ENCODE results near the gene DOCK7.

Gene DOCK7

DNA sequence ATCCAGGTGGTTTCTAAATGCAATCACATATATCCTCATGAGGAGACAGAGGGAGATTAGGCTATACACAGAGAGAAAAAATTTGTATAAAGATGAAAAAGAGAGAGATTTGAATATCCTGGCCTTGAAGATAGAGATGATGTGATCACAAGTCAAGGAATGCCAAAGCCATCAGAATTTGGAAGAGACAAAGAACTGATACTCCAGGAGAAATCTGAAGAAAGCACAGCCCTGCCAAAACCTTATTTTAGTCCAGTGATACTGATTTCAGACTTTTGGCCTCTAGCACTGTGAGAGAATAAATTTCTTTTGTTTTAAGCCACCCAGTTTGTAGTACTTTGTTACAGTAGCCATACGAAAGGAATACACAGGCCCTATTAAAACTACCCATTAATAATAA, 33.4 kb downstream of the DOCK7 start:
- Histone ChIP-seq H3K27me3 (ENCODE audit: insufficient read depth, low read length, poor library complexity, severe bottlenecking) (no peaks in the 10 kb centered on the region), H2AFZ (ENCODE audit: low read length) (no peak overlapping the region), H3K9ac (ENCODE audit: low read depth, low read length, poor library complexity, severe bottlenecking) (no peak overlapping the region), H3K36me3 (ENCODE audit: insufficient read depth, low read length) (peaks cover 18% of the 10 kb centered on the region; the same call in 1 of the 2 replicates), H3K79me2 (ENCODE audit: insufficient read depth, low read length) (peaks cover 20% of the 10 kb centered on the region; the same call in 1 of the 2 replicates), H3K4me3 (ENCODE audit: low read length, poor library complexity, severe bottlenecking) (no peak overlapping the region), H3K9me3 (ENCODE audit: insufficient read depth, low read depth, low read length) (no peaks in the 10 kb centered on the region), H3K4me2 (ENCODE audit: low read depth, low read length, poor library complexity, severe bottlenecking) (no peak overlapping the region), H3K9me2 (replicated peaks; ENCODE audit: low read depth, low read length) (no peaks in the 10 kb centered on the region), H3F3A (ENCODE audit: low read depth) (no peaks in the 10 kb centered on the region), H3K4me1 (ENCODE audit: insufficient read depth, low read length, poor library complexity, severe bottlenecking) (no peaks in the 10 kb centered on the region), H4K20me1 (ENCODE audit: insufficient read depth, low read length, poor library complexity, severe bottlenecking) (no peaks in the 10 kb centered on the region)
- TF ChIP-seq, protein P1, sequence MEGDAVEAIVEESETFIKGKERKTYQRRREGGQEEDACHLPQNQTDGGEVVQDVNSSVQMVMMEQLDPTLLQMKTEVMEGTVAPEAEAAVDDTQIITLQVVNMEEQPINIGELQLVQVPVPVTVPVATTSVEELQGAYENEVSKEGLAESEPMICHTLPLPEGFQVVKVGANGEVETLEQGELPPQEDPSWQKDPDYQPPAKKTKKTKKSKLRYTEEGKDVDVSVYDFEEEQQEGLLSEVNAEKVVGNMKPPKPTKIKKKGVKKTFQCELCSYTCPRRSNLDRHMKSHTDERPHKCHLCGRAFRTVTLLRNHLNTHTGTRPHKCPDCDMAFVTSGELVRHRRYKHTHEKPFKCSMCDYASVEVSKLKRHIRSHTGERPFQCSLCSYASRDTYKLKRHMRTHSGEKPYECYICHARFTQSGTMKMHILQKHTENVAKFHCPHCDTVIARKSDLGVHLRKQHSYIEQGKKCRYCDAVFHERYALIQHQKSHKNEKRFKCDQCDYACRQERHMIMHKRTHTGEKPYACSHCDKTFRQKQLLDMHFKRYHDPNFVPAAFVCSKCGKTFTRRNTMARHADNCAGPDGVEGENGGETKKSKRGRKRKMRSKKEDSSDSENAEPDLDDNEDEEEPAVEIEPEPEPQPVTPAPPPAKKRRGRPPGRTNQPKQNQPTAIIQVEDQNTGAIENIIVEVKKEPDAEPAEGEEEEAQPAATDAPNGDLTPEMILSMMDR (conservative IDR thresholded peaks at IDR 0.05; ENCODE audit: low read length): no peak
- TF ChIP-seq EZH2phosphoT487 (IDR thresholded peaks at IDR 0.05; ENCODE audit: borderline replicate concordance): no peak

DNA sequence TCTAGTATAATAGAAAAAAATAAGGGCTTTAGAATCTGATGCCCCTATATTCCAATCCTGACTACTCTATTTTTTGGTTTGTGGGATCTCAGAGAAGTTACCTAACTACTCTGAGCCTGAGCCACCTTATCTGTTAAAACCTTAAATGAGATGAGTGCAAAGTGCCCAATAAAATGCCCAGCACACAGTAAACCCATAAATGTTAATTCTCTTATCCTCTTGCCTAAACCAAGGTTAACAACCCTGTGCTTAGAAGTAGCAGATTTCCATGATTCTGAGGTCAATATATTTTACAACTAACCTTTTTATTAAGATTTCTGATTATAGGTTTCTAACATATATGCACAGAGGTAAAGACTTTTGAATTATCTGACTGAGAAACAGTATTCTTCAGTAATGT, 35.8 kb downstream of the DOCK7 start:
- Histone ChIP-seq H3K9me2 (replicated peaks; ENCODE audit: low read depth, low read length) (no peaks in the 10 kb centered on the region), H3K27me3 (ENCODE audit: insufficient read depth, low read length, poor library complexity, severe bottlenecking) (no peaks in the 10 kb centered on the region), H3K9ac (ENCODE audit: low read depth, low read length, poor library complexity, severe bottlenecking) (no peak overlapping the region), H3K4me3 (ENCODE audit: low read length, poor library complexity, severe bottlenecking) (no peak overlapping the region), H3K4me2 (ENCODE audit: low read depth, low read length, poor library complexity, severe bottlenecking) (no peak overlapping the region), H4K20me1 (ENCODE audit: insufficient read depth, low read length, poor library complexity, severe bottlenecking) (no peaks in the 10 kb centered on the region), H2AFZ (ENCODE audit: low read length) (no peak overlapping the region), H3F3A (ENCODE audit: low read depth) (no peaks in the 10 kb centered on the region), H3K9me3 (ENCODE audit: insufficient read depth, low read depth, low read length) (no peaks in the 10 kb centered on the region), H3K79me2 (ENCODE audit: insufficient read depth, low read length) (peaks cover 8% of the 10 kb centered on the region; the same call in 1 of the 2 replicates), H3K4me1 (ENCODE audit: insufficient read depth, low read length, poor library complexity, severe bottlenecking) (no peaks in the 10 kb centered on the region), H3K36me3 (ENCODE audit: insufficient read depth, low read length) (peaks cover 24% of the 10 kb centered on the region; the same call in 1 of the 2 replicates)
- TF ChIP-seq, protein P1 (conservative IDR thresholded peaks at IDR 0.05; ENCODE audit: low read length): no peak
- TF ChIP-seq EZH2phosphoT487 (IDR thresholded peaks at IDR 0.05; ENCODE audit: borderline replicate concordance): no peak

DNA sequence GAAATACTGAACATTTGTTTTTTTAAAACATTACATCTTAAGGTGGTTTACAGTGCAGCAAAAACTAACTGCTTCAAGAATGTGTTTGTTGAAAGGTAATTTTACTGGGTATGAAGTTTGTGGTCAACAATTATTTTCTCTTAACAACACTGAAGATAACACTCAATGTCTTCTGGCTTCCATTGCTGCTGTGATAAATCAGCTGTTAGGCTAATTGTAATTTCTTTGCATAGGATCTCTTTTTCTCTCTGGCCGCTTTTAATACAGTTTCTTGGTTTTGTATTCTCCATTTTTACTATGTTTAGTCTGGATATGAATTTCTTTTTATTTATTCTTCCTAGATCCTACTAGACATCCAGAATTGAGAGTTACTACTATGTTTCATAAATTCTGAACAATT, 44.9 kb downstream of the DOCK7 start:
- no peaks in the 10 kb centered on the region for H3K9me2 ChIP-seq (replicated peaks; ENCODE audit: low read depth, low read length)
- H3K9ac ChIP-seq (ENCODE audit: low read depth, low read length, poor library complexity, severe bottlenecking): no peak overlapping the region
- no peaks in the 10 kb centered on the region for H4K20me1 ChIP-seq (ENCODE audit: insufficient read depth, low read length, poor library complexity, severe bottlenecking)
- no peak overlapping the region for H2AFZ ChIP-seq (ENCODE audit: low read length)
- no peaks in the 10 kb centered on the region for H3K79me2 ChIP-seq (ENCODE audit: insufficient read depth, low read length)
- H3K27me3 ChIP-seq (ENCODE audit: insufficient read depth, low read length, poor library complexity, severe bottlenecking): no peaks in the 10 kb centered on the region
- TF ChIP-seq, protein P1 (conservative IDR thresholded peaks at IDR 0.05; ENCODE audit: low read length): no peak
- TF ChIP-seq EZH2phosphoT487 (IDR thresholded peaks at IDR 0.05; ENCODE audit: borderline replicate concordance): no peak
- no peaks in the 10 kb centered on the region for H3K4me1 ChIP-seq (ENCODE audit: insufficient read depth, low read length, poor library complexity, severe bottlenecking)
- 0 out of 2 replicates have a peak, but pooled peaks cover 4% of the 10 kb centered on the region for H3K9me3 ChIP-seq (ENCODE audit: insufficient read depth, low read depth, low read length)
- no peak overlapping the region for H3K4me2 ChIP-seq (ENCODE audit: low read depth, low read length, poor library complexity, severe bottlenecking)
- H3K4me3 ChIP-seq (ENCODE audit: low read length, poor library complexity, severe bottlenecking): no peak overlapping the region
- H3F3A ChIP-seq (ENCODE audit: low read depth): no peaks in the 10 kb centered on the region
- peaks cover 56% of the 10 kb centered on the region for H3K36me3 ChIP-seq (ENCODE audit: insufficient read depth, low read length)
